GM19351 (cell line): Measurements from ENCODE around the gene ARNT2.
"Not testable (repeated sequence)": the region's sequence is repeated elsewhere in the genome, so short reads cannot be mapped to it uniquely, and the experiment has no call there.

Source experiments
- ATAC-seq: cut with Tn5 transposase; IDR thresholded peaks from one replicate; pipeline ENCODE4 v1.9.1; 2021; ENCODE audit warnings: mild to moderate bottlenecking, moderate library complexity; ENCODE audit not compliant: unreplicated experiment

The ARNT2 gene

DNA sequence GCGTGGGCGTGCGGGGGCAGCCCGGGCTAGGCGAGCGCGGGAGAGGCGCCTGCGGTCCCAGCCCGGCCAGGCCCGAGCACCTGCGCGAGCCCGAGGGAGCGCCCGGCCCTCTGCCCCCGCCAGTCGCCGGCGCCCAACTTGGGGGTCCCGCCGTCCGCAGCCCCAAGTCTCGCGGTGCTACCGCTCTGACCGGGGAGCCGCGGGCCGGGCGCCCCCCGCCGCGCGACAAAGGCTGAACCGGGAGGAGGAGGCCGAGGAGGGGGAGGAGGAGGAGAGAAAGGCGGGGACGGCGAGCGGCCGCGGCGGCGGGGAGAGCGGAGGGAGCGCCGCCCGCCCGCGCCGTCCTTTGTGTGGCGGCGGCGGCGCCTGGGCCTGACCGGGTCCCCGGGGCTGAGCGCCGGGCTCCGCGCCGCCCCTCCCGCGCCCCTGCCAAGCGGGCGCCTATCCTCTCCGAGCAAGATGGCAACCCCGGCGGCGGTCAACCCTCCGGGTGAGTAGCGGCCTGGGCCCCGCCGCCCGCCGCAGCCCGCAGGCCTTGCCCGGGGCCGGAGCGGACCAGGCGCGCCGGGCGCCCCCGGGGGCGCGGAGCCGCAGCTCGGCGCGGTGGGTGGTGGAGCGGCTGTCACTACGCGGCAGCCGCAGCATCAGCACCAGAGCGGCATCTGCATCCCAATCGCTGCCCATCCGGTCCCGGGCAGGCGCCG lies at the start of gene ARNT2:
ARNT2 (plus strand) TSS at position 326 of the 704 bp plus-strand sequence; CDS start at position 460, 134 bp downstream.
- no peak for ATAC-seq

DNA sequence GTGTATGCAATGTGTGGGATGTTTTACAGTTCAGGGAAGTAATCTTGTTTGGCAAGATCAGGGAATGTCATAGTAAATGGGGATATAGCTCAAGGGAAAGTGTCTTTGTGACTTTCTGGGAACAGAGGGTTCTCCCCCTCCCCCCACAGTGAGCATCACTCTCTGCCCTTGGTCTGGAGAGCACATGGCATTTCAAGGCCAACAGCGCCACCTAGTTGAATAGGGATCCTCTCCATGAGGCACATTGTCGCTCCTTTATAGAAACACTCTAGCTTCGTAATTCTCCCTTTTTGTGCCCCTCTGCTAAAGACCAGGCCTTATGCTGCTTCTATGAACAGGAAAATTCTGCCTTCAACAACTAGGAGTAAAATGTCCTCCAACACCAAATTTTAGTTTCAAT lies 37.1 kb upstream of the ARNT2 start:
- no peak for ATAC-seq

DNA sequence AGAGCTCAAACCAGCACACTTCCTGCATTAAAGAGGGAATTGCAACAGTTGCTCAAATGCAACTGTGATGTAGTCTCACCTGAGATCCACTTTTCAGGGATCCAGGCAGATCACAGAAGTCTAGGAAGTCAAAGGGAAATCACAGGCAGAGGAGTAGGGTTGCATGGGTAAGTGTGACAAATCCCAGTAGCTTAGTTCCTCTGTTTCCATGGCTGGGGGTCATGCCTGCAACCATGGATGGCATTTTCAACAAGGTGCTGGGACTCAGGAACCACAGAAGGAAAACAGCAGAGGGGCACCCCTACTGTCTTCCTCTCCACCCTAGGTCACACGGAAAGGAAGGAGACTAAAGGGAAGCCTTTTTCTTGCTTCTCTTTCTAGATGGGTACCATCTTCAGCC lies 36.5 kb upstream of the ARNT2 start:
- ATAC-seq: no peak

DNA sequence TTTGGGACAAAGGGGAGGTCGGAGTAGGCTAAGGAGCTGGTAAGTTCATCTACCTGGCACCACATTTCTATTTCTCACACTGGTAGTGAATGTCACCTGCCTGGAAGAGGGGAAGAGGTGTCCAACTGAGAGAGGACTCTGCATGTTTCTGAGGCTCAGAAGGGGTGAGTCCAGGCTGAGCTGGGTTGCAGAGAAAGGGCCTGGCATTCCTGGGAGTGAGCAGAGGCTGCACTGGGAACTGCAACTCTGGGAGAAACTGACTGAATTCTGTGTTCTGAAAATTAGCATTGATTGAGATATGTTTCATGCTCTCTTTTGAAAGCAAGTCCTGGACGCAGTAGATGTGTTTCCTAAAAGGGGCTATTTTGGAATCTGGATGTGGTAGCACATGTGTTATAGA lies 32.3 kb upstream of the ARNT2 start:
- no peak for ATAC-seq

DNA sequence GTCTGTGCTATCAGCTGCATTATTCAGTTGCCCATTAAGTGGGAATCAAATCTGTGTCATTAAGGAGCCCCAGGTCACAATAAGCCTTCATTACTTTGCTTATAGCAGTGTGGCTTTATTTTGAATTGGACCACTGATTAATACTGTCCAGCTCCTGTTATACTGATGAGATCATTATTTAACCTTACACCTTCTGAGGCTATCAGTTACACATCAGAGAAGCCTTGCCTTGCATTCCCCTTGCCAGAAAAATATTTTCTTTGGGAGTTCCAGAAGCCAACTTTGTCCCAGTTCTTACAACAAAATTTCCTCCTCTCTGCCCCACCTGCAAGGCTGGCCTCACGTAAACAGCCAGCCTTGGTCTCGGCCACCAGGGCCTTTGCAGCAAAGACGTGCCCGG lies 29.7 kb upstream of the ARNT2 start:
- no peak for ATAC-seq

DNA sequence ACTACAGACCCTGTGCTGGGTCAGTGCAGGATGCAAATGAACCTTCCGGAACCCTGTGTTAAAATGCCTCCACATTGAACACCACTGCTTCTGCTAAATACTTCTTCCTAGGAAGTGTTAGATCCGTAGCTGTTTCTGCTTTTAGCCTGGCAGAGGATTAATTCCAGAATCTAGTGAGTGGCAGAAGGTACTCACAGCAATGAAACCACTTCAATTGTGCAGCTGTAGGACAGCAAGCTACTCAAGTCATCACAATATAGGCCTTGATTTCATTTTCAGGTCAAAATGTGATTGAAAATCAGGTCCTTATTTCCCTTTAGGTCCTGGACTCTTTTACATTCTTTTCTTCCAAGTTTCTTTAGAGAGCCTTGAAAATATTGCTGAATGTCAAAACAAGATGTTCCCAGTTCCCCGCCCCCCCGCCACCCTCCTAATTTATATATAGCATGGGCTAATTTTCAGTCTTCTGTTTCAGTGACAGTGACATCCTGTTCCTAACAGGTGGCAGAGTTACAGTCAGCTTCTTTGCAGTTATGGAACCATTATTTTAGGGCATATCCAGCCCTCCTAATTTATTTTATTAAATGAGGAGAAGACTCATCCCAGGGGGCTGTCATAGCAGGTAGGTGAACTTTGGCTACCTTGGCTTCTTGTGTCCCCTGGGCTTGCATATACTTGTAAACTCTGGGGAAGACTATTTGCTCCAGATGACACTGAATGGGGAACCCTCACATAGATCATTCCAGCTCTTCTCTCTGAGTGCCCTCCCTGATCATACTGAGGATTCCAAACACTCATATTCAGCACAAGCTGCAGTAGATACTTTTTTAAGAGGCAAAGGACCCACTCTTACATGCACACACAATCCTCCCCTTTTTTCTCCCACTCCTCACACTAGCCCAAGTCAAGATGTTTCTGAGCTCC lies 28.0 kb upstream of the ARNT2 start:
- no peak for ATAC-seq

DNA sequence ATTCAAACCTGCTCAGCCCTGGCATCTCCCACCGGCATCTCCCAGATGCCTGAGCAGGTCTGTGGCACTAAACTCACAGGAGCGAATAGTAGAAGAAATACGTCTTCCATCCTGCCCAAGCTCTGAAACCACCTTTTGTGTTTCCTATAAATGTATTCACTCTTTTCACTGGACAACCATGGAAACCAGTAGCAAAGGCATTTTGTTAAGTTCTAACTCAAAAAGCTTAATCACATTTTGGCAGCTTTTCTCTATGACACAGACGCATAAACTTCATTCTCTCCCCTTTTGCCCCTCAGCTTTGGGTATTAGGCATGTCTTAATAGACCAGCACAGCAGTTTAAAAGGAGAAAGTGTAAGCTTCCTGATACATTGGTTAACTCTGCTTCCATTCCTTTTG lies 24.5 kb upstream of the ARNT2 start:
- no peak for ATAC-seq

DNA sequence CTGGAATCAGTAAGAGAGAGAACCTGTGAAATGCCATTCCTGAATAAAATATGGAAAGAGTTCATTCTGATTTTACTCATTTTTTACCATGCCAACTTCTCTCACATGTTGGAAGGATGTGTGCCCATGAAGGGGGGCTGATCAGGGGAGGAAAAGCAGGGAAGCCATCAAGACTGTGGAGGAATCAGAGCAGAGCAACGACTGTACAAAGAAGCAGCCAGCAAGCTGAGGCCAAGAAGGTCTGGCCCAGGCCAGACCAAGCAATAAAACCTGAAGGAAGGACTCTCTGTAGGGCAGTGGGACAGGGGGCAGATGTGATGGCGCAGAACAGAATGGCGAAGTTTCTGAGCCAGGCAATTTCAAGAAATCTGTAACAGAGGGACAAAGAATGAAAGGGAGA lies 24.0 kb upstream of the ARNT2 start:
- no peak for ATAC-seq

DNA sequence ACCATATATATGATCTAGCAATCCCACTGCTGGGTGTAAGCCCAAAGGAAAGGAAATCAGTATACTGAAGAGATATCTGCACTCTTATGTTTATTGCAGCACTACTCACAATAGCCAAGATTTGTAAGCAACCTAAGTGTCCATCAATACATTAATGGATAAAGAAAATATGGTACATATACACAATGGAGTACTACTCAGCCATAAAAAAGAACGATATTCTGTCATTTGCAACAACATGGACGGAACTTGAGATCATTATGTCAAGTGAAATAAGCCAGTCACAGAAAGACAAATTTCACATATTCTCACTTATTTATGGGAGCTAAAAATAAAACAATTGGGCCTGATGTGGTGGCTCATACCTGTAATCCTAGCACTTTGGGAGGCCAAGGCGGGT lies 21.9 kb upstream of the ARNT2 start:
- no peak for ATAC-seq

DNA sequence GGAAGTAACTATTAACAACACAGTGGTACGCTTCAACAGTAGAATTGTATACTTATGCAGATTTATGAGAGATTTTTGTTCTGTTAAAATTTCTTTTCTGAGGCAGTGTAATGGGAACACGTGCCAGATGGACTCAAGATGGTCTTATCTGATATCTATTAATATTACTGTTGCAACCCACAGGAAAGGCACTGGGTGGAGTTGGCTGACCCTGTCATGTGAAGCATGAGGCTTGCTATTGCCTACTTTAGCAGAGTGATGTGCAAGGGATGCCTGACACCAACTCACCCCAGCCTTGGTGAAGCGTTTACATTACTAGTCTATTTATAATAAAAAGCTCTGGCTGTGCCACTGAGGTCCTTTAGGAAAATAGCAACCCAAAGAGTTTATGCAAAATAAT lies 19.8 kb upstream of the ARNT2 start:
- no peak for ATAC-seq

DNA sequence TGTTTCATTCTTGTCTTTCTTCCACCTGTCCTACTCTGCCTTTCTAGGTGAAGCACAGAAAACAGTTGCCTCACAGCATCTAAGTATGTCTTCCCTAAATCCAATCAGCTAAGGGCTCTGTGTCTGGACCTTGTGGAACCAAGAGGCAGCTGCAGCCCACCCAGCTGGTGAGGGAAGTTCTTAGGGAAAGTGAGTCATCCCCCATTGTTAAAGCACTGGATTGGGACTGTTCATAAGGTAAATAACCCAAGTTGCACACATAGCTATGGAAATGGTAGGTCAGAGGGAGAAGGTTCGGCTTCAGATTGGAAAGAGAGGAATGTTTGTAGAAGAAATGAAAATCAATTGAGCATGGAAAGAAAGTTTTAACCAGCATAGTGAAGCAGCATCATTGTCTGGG lies 18.0 kb upstream of the ARNT2 start:
- ATAC-seq: no peak

DNA sequence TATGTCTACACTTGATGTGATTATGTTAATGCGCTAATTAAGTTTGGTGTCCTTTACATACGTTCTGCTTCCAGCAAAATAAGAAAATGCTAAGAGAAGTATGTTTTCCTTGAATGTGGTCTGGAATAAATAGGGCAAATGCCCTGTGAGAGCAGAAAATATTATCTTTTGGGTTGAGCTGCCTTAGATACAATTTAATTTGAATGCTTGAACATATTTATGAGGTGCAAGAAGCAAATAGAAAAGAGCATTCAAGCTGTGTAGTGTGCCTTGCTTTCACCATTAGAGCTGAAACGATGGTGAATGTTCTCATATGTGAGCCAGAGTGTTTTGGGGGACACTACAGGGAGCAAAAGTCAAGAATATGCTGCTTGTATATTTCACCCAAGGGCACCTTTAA lies 15.9 kb upstream of the ARNT2 start:
- ATAC-seq: no peak

DNA sequence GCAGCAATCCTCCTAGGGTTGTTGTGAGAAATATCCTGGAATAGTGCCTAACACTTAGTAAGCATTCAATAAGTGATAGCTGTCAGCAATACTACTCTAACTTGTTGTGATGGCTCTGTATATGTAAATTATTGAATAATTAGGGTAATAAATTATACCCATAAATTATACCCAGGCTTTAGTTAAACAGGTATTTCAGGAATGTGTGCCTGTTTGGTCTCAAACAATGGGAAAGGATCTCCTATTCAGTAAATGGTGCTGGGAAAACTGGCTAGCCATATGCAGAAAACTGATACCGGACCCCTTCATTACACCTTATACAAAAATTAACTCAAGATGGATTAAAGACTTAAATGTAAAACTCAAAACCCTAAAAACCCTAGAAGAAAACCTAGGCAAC lies 14.8 kb upstream of the ARNT2 start:
- no peak for ATAC-seq

DNA sequence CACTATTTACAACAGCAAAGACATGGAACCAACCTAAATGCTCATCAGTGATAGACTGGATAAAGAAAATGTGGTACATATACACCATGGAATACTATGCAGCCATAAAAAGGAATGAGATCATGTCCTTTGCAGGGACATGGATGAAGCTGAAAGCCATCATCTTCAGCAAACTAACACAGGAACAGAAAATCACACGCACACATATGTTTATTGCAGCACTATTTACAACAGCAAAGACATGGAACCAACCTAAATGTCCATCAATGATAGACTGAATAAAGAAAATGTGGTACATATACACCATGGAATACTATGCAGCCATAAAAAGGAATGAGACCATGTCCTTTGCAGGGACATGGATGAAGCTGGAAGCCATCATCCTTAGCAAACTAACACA lies 13.2 kb upstream of the ARNT2 start:
- not testable (repeated sequence) for ATAC-seq

DNA sequence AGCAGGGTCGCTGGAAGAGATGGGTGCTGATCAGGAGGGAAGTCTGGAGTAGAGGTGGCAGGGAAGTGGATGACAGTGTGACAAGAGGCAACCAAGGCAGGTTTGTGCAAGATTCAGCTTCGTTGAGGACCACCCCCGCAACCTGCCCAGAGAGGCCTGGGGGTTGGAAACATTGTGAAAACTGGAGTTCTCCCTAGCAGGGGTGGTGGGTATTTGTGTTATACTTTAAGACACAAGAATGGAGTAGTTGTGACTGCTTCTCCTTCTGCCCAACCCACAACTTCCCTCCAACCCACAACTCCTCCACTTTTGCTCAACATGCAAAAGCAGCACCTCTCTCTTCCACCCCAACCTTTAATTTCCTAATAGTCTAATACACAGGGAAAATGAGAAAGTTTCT lies 8.6 kb upstream of the ARNT2 start:
- ATAC-seq: no peak

DNA sequence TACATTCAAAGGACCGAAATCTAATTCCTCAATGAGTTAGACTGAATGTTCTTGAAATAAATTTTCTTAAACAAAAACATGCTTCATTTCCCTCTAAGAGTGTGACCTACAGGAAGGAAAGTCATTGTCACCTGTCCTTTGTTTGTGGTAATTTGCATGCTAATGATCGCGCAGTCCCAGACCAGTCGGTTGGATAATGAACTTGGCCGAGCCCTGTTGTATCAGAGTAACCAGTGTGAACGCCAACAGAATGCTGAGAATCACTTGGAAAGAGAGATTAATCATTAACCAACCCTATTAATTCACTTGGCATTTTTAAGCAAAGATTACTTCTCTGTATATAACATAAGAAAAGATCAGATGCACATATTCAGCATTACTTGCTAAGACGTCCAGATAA lies 8.1 kb upstream of the ARNT2 start:
- no peak for ATAC-seq

DNA sequence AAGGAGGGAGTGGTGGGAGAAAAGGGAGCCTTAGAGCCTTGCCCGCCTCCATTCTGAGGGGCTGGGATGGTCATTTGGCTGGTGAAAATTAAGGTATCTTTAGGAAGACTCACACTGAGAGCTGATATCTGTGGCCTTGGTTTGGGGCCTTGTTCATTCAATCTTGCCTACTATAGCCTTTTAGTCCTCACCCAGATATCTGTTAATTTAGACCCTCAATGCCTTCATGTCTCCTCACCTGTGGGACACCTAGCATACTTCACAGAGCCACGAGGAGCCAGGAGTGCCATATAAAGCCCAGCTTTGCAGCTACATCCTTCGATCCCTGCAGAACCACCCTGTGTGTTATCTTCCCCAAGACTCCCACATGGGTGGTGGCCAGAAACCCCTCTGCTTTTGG lies 4.7 kb upstream of the ARNT2 start:
- no peak for ATAC-seq

DNA sequence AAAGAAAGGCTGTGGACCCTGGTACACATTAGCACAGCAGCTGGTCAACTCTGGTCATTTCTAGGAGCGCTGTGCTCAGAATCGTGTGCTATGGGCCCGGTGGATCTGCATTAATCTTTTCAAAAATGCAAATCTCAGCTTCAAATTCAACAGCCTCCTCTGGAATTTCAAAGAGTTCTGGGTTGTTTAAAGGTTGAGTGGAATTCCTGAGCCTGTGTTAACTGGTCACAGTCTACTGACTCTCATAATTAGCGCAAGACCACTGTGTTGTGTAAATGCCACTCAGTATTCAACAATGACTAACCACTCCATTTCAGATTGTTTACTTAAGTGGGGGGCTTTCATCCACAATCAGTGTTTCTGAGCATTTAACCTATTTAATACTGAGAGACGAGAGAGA lies 2.7 kb upstream of the ARNT2 start:
- ATAC-seq: no peak

DNA sequence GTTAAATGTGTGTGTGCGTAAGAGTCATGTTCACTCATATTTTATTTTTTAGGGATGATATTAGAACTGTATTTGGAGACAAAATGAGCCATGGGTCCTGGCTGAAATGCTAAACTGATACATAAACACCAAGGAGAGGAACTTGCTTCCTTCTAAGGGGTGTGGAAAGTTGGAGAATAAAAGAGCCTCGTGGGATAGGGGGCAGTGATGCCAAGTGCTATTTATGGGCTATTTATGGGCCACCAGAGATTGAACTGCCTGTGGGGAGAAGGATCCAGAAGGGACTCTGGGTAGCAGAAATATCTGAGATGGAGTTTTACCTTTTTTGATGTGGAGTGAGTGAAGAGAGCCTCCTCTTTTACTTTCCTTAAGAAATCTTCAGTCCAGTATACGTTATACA lies 1.8 kb upstream of the ARNT2 start:
- no peak for ATAC-seq

DNA sequence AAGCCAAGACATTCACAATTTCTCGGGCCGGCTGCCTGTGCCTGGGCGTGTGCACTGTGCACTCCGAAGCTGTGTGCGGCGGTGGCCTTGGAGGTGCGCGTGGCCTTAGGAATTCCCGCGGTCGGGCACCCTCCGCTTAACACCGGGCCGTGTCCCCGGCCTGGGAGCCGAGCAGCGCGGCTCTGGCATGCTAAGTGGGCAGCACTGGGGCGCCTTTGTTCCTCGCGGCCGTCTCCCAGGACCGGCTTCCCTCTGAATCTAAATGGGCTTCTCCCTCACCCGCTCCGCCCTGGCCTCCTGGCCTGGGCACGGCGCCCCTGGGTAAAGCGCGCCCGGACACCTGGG lies 498 bp upstream of the ARNT2 start:
- ATAC-seq: no peak

DNA sequence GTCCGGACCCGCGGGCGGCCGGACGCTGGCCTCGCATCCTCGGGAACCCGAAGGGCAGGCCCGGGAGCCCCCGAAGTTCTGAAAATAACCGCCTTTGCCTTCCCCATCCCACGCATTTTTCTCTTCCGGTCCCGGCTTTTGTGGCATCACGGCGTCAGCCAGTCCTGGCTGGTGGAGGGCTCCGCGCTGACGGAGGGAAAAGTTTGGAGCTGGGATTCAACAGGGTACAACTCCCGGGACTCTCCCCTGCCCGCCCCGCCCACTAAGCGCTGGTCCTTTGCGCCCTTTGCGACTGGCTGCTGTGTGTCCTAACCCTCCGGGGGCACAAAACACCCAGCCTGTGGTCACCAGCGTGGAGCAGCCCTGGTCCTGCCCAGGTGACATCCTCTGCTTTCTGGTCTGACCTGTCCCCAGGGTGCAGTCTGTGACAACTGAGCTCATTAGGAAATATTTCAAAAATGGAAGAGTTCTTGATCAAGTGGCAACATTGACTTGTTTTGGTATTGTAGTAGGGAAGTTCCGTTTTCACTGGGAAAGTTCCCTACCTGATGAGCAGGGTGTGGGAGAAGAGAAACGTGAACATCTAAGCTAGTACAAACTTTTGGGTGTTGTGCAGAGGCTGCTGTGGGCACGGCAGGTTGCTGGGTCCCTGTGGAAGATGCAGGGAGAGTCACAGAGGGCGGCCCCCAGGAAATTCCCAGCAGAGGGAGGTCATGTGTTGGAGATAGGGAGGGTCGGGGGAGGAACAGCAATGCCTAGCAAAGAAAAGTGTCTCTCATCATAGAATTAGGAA lies 775 bp downstream of the ARNT2 start:
- no peak for ATAC-seq

DNA sequence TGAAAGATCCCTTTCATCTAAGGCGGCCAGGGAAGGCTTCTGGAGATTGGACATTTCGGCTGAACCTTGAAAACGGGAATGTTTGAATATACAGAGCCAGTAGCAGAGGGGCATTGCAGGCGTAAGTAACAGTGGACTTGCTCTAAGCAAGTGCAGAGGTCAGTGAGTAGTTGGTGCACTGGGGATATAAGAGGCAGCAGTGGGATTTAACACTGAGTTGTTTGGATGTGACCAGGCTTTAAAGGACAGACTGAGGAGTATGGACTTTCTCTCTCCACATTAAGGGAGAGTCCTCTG lies 1.3 kb downstream of the ARNT2 start:
- no peak for ATAC-seq
